Endothelial cell of umbilical vein (primary cell): Measurements from ENCODE around the gene HES7. TPM values are rescaled to one million over a fixed set of nuclear protein-coding genes. Genes with fewer than 3 reads are reported as not detected.

Source experiments
- BruUV-seq: library from RNA; stranded (reverse); fragments of 400-500 nt; replicated peaks from 2 replicates; lab custom pipeline; 2021; lab: Mats Ljungman, UMichigan
- CTCF ChIA-PET: fragments of 300-600, 350-600 bp; sonication (Branson Sonifier 250); formaldehyde crosslinking; loops from one replicate; lab custom pipeline; 2021; ENCODE audit warnings: antibody characterized with exemption, inconsistent platforms; lab: Charles Lee
- POLR2A ChIA-PET: fragments of 300-600, 350-600 bp; sonication (Branson Sonifier 250); formaldehyde crosslinking; loops from one replicate; lab custom pipeline; 2021; ENCODE audit warnings: antibody characterized with exemption, inconsistent platforms; lab: Charles Lee
- DNase-seq: peaks from one replicate; pipeline ENCODE4 v3.0.0-alpha.2; 2011; ENCODE audit warnings: low read depth, low spot score
- FAIRE-seq: peaks from 2 replicates; lab custom pipeline; 2011; peaks lifted over from hg19 to GRCh38; lab: Jason Lieb, UNC
- H2AFZ ChIP-seq: 2 replicates; pipeline ENCODE4 v1.6.0; 2012; ENCODE audit warnings: low read depth, low read length, control low read depth, inconsistent platforms
- H3K27ac ChIP-seq: 2 replicates; pipeline ENCODE4 v1.5.1; 2011; ENCODE audit warnings: low read depth, mild to moderate bottlenecking, control low read depth, low read length, moderate library complexity; ENCODE audit not compliant: insufficient read depth
- H3K27me3 ChIP-seq, 2 experiments: 2 replicates each; pipeline versions ENCODE4 v1.6.0 to v1.6.1; 2011; ENCODE audit warnings: low read length in 2 of 2, mixed read lengths in 1 of 2; ENCODE audit not compliant: control insufficient read depth in 2 of 2, insufficient read depth in 2 of 2
- H3K36me3 ChIP-seq, 2 experiments: 2 replicates in 1 of 2; 3 replicates in 1 of 2; pipeline ENCODE4 v1.5.1; 2011; ENCODE audit warnings: low read length in 2 of 2, mild to moderate bottlenecking in 1 of 2, moderate library complexity in 1 of 2; ENCODE audit not compliant: control insufficient read depth in 2 of 2, insufficient read depth in 2 of 2; ENCODE audit errors: extremely low read depth in 1 of 2
- H3K4me1 ChIP-seq: 3 replicates; pipeline ENCODE4 v1.5.1; 2011; ENCODE audit warnings: mild to moderate bottlenecking, low read length; ENCODE audit not compliant: control insufficient read depth, insufficient read depth; ENCODE audit errors: extremely low read depth
- H3K4me2 ChIP-seq: 2 replicates; pipeline ENCODE4 v1.6.1; 2011; ENCODE audit warnings: low read length, control low read depth, mixed read lengths; ENCODE audit not compliant: insufficient read depth
- H3K4me3 ChIP-seq, 3 experiments: fragments of 200-600 bp in 1 of 3; sonication (generic), shearing (Covaris generic) in 1 of 3; replicated peaks in 1 of 3; 2 replicates each; pipeline ENCODE4 v1.5.1; 2011 to 2016; ENCODE audit warnings: control low read depth in 3 of 3, low read length in 3 of 3, mild to moderate bottlenecking in 2 of 3, inconsistent platforms in 1 of 3, low read depth in 1 of 3, moderate library complexity in 1 of 3; ENCODE audit not compliant: insufficient read depth in 1 of 3
- H3K79me2 ChIP-seq: 2 replicates; pipeline ENCODE4 v1.6.0; 2012; ENCODE audit warnings: low read length, inconsistent platforms; ENCODE audit not compliant: control insufficient read depth, insufficient read depth
- H3K9ac ChIP-seq: replicated peaks from 2 replicates; pipeline ENCODE3; 2011; ENCODE audit warnings: low read length, control low read depth; ENCODE audit not compliant: insufficient read depth; ENCODE audit errors: extremely low read depth
- H3K9me1 ChIP-seq: replicated peaks from 3 replicates; pipeline ENCODE4 v1.6.0; 2011; ENCODE audit warnings: mild to moderate bottlenecking, low read length; ENCODE audit not compliant: control insufficient read depth, insufficient read depth; ENCODE audit errors: extremely low read depth
- H3K9me3 ChIP-seq: replicated peaks from 2 replicates; pipeline ENCODE4 v1.5.1; 2012; ENCODE audit warnings: low read length, inconsistent platforms; ENCODE audit not compliant: control insufficient read depth, insufficient read depth
- H4K20me1 ChIP-seq: replicated peaks from 2 replicates; pipeline ENCODE3; 2011; ENCODE audit warnings: mild to moderate bottlenecking, low read length; ENCODE audit not compliant: control insufficient read depth, insufficient read depth; ENCODE audit errors: extremely low read depth
- EZH2 ChIP-seq: IDR thresholded peaks from 2 replicates; pipeline ENCODE4 v1.6.1; 2012; ENCODE audit warnings: borderline replicate concordance, low read depth, mild to moderate bottlenecking, moderate library complexity, low read length, inconsistent platforms; ENCODE audit not compliant: severe bottlenecking
- JUN ChIP-seq: IDR thresholded peaks from 2 replicates; pipeline ENCODE4 v1.6.1; 2011; ENCODE audit warnings: borderline replicate concordance, low read depth; ENCODE audit not compliant: insufficient read length, insufficient read depth
- MYC ChIP-seq: IDR thresholded peaks from one replicate; pipeline ENCODE4 v1.6.1; 2011; ENCODE audit warnings: mild to moderate bottlenecking, low read depth, low read length
- POLR2A ChIP-seq: IDR thresholded peaks from 2 replicates; pipeline ENCODE4 v1.6.1; 2012; ENCODE audit warnings: low read depth, mild to moderate bottlenecking, control low read depth, low read length
- POLR2AphosphoS5 ChIP-seq: IDR thresholded peaks from 2 replicates; pipeline ENCODE4 v1.6.1; 2012; ENCODE audit warnings: low read depth, mild to moderate bottlenecking, control low read depth, low read length, moderate library complexity; ENCODE audit not compliant: insufficient read depth
- dilution Hi-C: fragments of 300-500 bp; cut with MboI; formaldehyde crosslinking; loops from one replicate; pipeline ENCODE4 v1.15.0; 2019; ENCODE audit warnings: low sequenced_read_pairs; ENCODE audit not compliant: extremely low pct_ligation_motif_present
- intact Hi-C: fragments of 100-400 bp; cut with micrococcal nuclease; formaldehyde crosslinking; loops from one replicate; pipeline ENCODE4 v1.10.0; 2022
- polyA plus RNA-seq, 4 experiments: library from polyadenylated mRNA; depleted of rRNA in 3 of 4; stranded (reverse) in 3 of 4; unstranded in 1 of 4; fragments of >200 nt; gene quantifications; 2 replicates each; pipeline versions ENCODE4 v1.2.1 to v1.2.3, GENCODE V29; 2011 to 2012; ENCODE audit warnings: missing spikeins in 1 of 4
- total RNA-seq: library from RNA; stranded (reverse); gene quantifications from 2 replicates; pipeline ENCODE4 v1.2.3, GENCODE V29; 2021
- TF ChIP-seq, protein P1 (sequence below): IDR thresholded peaks from 2 replicates; pipeline ENCODE4 v1.6.1; 2011; ENCODE audit not compliant: insufficient read depth, insufficient read length

The HES7 gene
- total and polyA plus RNA-seq, 2 donors (not counting 3 experiments of a cell fraction or from before 2014, with no cell fraction given): 0.19 to 0.51 TPM

DNA sequence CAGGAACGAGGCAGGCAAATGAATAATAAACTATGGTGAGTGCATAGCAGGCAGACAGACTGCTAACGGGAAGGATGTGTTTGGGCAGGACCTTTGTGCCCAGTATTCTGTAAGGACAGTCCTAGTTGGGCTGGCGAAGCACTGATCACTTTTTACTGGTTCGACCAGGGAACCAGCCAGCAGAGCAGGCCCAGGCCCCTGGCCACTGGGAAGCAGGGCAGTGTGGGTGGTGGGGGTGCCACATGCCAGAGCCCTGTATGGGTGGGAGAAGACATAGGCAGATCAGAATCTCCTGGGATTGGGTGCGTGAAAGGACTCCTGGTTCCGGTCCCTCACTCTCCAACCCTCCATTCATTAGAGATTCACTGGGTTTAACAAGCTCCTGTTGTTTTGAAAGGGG, 42.8 kb upstream of the HES7 start:
- Histone ChIP-seq H3K79me2 (peaks cover 10% of the 10 kb centered on the region), H2AFZ (no peak overlapping the region), H3K27me3 (no peaks in the 10 kb centered on the region), H3K4me1 (peaks cover 14% of the 10 kb centered on the region), H3K9ac (no peak overlapping the region), H3K9me3 (no peaks in the 10 kb centered on the region), H3K36me3 (no peaks in the 10 kb centered on the region), H3K4me2 (no peak overlapping the region), H3K9me1 (no peaks in the 10 kb centered on the region), H4K20me1 (no peaks in the 10 kb centered on the region), H3K27ac (no peak overlapping the region), H3K4me3 (no peak overlapping the region)
- BruUV-seq: no TSS peak
- POLR2A ChIA-PET: no interaction called here
- TF ChIP-seq, protein P1, sequence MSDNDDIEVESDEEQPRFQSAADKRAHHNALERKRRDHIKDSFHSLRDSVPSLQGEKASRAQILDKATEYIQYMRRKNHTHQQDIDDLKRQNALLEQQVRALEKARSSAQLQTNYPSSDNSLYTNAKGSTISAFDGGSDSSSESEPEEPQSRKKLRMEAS: no peak
- no peak for TF ChIP-seq MYC
- no peak for TF ChIP-seq POLR2A
- no peak for TF ChIP-seq EZH2
- dilution Hi-C loops (no loop called here), intact Hi-C loops (no loop called here)
- CTCF ChIA-PET: interaction anchor here (0.8 kb wide), 1 partner anchor 12 kb away, joined by 3 read pairs; no protein-coding TSS in a partner anchor
- no peak for DNase-seq
- no peak for FAIRE-seq

DNA sequence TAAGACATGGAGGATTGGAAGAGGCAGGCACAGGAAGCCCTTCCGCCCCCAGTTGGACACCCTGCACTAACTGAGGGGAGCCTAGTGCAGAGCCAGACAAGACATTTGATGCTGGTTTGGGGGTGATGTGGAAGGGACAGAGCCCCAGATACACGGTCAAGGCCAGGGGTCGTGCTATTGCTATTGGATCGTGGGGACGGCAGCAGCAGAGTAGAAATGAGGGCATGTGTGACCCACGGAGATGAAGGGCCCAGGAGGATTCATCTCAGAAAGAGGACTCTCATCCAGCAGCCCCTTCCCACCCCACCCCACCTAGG, 40.9 kb upstream of the HES7 start:
- no peak overlapping the region for H3K4me3 ChIP-seq
- H4K20me1 ChIP-seq: no peaks in the 10 kb centered on the region
- TF ChIP-seq JUN (no peak), POLR2AphosphoS5 (no peak), EZH2 (no peak)
- peaks cover 2 to 7% of the 10 kb centered on the region in 2 experiments for H3K36me3 ChIP-seq
- no peak overlapping the region for H3K4me2 ChIP-seq
- no peak overlapping the region for H2AFZ ChIP-seq
- ChIA-PET POLR2A (interaction anchor here (1.9 kb wide), 1 partner anchor 8 kb away, joined by 8 read pairs; no protein-coding TSS in a partner anchor), CTCF (no interaction called here)
- FAIRE-seq (no peak), DNase-seq (no peak)
- no TSS peak for BruUV-seq
- H3K27ac ChIP-seq: no peak overlapping the region
- intact Hi-C loops: no loop called here
- H3K27me3 ChIP-seq: no peaks in the 10 kb centered on the region
- peaks cover 17% of the 10 kb centered on the region for H3K79me2 ChIP-seq
- peaks cover 20% of the 10 kb centered on the region for H3K4me1 ChIP-seq
- no peaks in the 10 kb centered on the region for H3K9me3 ChIP-seq
- H3K9me1 ChIP-seq: no peaks in the 10 kb centered on the region
- no peak overlapping the region for H3K9ac ChIP-seq
- dilution Hi-C loops: no loop called here
